HEK293 (cell line): Measurements from ENCODE around the gene SLC31A1.

Experiments used
- CTCF ChIP-seq: fragments of 450-650 bp; formaldehyde crosslinking; IDR thresholded peaks from 2 replicates; pipeline ENCODE4 v1.5.1; 2016; ENCODE audit warnings: missing biosample characterization, missing genetic modification characterization
- EGR2 ChIP-seq: fragments of 450-650 bp; formaldehyde crosslinking; IDR thresholded peaks from 2 replicates; pipeline ENCODE4 v1.5.1; 2016; ENCODE audit warnings: low read depth, missing biosample characterization, missing genetic modification characterization
- HOXA7 ChIP-seq: sonication (generic); formaldehyde crosslinking; IDR thresholded peaks from 2 replicates; pipeline ENCODE4 v1.8.1; 2022; ENCODE audit warnings: missing genetic modification reagents, borderline replicate concordance
- PBX3 ChIP-seq: sonication (generic); formaldehyde crosslinking; IDR thresholded peaks from 2 replicates; pipeline ENCODE4 v1.8.1; 2022; ENCODE audit warnings: mild to moderate bottlenecking, moderate library complexity, missing genetic modification reagents
- TCF7L2 ChIP-seq: IDR thresholded peaks from 2 replicates; pipeline ENCODE4 v1.6.1; 2011; ENCODE audit warnings: low read depth, mild to moderate bottlenecking, inconsistent platforms, low read length, moderate library complexity, borderline replicate concordance
- TSHZ1 ChIP-seq: fragments of 450-650 bp; formaldehyde crosslinking; IDR thresholded peaks from 2 replicates; pipeline ENCODE4 v1.5.1; 2016; ENCODE audit warnings: missing biosample characterization, missing genetic modification characterization, borderline replicate concordance
- YY1 ChIP-seq: fragments of 450-650 bp; formaldehyde crosslinking; IDR thresholded peaks from 2 replicates; pipeline ENCODE4 v1.5.1; 2018; ENCODE audit warnings: missing biosample characterization, missing genetic modification characterization
- ZNF174 ChIP-seq: fragments of 450-650 bp; formaldehyde crosslinking; IDR thresholded peaks from 2 replicates; pipeline ENCODE4 v1.5.0; 2017; ENCODE audit warnings: missing biosample characterization, mild to moderate bottlenecking, missing genetic modification characterization
- ZNF223 ChIP-seq: fragments of 450-650 bp; formaldehyde crosslinking; IDR thresholded peaks from 2 replicates; pipeline ENCODE4 v1.5.1; 2016; ENCODE audit warnings: missing biosample characterization, missing genetic modification characterization
- ZNF670 ChIP-seq: fragments of 450-650 bp; formaldehyde crosslinking; IDR thresholded peaks from 2 replicates; pipeline ENCODE4 v1.5.1; 2016; ENCODE audit warnings: missing biosample characterization, missing genetic modification characterization, low read depth
- ZNF747 ChIP-seq: fragments of 450-650 bp; formaldehyde crosslinking; IDR thresholded peaks from 2 replicates; pipeline ENCODE4 v1.5.1; 2016; ENCODE audit warnings: missing biosample characterization, missing genetic modification characterization
- ZNF830 ChIP-seq: fragments of 450-650 bp; IDR thresholded peaks from 2 replicates; pipeline ENCODE4 v1.5.0; 2018; ENCODE audit warnings: missing biosample characterization, missing genetic modification characterization, low read depth, mild to moderate bottlenecking, moderate library complexity
- TF ChIP-seq, protein P1 (sequence below): fragments of 450-650 bp; formaldehyde crosslinking; IDR thresholded peaks from 2 replicates; pipeline ENCODE4 v1.5.1; 2016; ENCODE audit warnings: missing biosample characterization, missing genetic modification characterization

- TF ChIP-seq ZNF223 (no peak), CTCF (tag by site-specific recombination) (no peak), TSHZ1 (tag by site-specific recombination) (no peak), HOXA7 (CRISPR knock-in tag) (no peak), EGR2 (tag by site-specific recombination) (peak; percentile 84), ZNF747 (tag by site-specific recombination) (no peak), YY1 (no peak), ZNF670 (tag by site-specific recombination) (no peak), ZNF830 (no peak), ZNF174 (tag by site-specific recombination) (no peak), TCF7L2 (no peak), PBX3 (CRISPR knock-in tag) (no peak)
- TF ChIP-seq, protein P1, sequence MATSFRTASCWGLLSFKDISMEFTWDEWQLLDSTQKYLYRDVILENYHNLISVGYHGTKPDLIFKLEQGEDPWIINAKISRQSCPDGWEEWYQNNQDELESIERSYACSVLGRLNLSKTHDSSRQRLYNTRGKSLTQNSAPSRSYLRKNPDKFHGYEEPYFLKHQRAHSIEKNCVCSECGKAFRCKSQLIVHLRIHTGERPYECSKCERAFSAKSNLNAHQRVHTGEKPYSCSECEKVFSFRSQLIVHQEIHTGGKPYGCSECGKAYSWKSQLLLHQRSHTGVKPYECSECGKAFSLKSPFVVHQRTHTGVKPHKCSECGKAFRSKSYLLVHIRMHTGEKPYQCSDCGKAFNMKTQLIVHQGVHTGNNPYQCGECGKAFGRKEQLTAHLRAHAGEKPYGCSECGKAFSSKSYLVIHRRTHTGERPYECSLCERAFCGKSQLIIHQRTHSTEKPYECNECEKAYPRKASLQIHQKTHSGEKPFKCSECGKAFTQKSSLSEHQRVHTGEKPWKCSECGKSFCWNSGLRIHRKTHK (tag by site-specific recombination): no peak
Observed at GRCh38 chr9:113245894-113246293, 24.6 kb downstream of the SLC31A1 start.
